GM18867 (cell line): ENCODE results near the gene ANKS6.
A peak's percentile ranks its signal among the peaks of the same experiment; 100 is the strongest.

Experiments
- ATAC-seq: cut with Tn5 transposase; IDR thresholded peaks from one replicate; pipeline ENCODE4 v1.9.1; 2021; ENCODE audit warnings: mild to moderate bottlenecking, moderate library complexity; ENCODE audit not compliant: unreplicated experiment

ANKS6 gene

DNA sequence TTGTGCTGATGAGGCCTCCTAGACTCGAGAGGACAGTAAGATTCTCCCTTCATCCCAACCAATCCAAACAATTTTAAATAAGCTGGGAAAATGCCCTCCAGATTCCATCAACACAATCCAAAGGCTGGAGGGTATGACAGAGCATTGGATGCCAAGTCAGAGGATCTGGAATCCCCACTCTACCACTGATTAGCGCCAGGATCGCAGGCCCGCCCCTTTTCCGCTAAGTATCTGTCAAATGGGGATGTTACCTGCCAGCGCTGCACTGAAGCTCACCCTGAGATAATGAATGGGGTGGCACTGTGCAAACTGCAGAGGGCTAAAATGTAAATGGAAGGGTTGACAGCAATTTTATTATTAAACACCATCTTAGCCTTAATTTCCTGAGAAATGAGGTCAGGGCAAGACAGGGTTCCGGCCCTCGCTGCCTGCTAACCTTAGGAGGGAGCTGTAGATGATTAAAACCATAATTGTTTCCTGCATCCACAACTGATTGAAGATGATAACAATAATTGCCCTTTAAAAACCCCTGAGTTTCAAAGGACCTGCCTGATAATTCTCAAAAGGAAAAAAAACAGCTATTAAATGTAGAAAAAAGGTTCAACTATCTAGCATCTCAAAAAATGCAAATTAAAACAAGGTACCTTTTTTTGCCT, 56.0 kb downstream of the ANKS6 start:
- no peak for ATAC-seq

GRCh38 chr9:98738741-98739140, 57.6 kb downstream of the ANKS6 start:
- ATAC-seq = no peak

GRCh38 chr9:98736226-98736625, 60.1 kb downstream of the ANKS6 start:
- ATAC-seq = no peak

- no peak for ATAC-seq
Observed at GRCh38 chr9:98732801-98733200, 63.6 kb downstream of the ANKS6 start.

DNA sequence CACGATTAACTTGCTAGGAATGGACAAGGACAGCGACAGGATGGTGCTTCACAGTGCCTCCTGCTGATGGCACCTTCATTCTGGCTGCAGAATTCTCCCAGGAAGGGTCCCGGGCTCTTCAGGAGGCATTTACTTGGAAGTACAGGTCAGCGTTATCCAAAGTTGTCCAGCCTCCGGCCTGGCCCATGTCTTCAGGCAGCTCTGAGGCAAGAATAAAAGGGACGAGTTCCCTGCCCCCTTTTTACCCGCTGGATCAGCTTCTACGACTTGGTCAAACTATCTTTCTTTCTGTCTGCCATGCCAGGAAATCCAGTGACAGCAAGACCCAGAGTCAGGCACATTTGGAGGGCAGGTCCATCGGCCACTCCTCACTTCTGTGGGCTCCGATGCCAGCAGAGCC, 64.3 kb downstream of the ANKS6 start:
- ATAC-seq = no peak

GRCh38 chr9:98730871-98731270, 65.5 kb downstream of the ANKS6 start:
- peak; percentile 58 for ATAC-seq

DNA sequence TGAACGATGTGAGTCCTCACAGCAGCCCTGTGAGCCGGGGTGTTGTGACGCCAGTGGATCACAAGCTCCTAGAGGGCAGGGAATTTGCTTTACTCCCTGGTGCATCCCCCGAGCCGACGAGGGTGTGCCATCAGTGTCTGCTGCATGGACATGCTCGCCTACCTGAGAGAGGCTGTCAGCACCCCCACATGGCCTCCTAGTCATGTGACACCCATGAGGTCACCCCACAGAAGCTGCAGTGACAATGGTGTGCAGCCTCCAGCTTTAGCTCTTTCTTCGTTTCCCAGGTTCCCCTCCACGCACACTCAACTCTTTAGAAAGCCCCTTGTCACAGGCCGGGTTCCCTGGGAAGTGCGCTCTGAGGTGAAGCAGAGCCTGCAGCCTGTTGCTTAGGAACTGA, 67.9 kb downstream of the ANKS6 start:
- no peak for ATAC-seq

GRCh38 chr9:98727428-98727827, 68.9 kb downstream of the ANKS6 start:
- no peak for ATAC-seq

- ATAC-seq = no peak
Observed at GRCh38 chr9:98726735-98727134, 69.6 kb downstream of the ANKS6 start.

DNA sequence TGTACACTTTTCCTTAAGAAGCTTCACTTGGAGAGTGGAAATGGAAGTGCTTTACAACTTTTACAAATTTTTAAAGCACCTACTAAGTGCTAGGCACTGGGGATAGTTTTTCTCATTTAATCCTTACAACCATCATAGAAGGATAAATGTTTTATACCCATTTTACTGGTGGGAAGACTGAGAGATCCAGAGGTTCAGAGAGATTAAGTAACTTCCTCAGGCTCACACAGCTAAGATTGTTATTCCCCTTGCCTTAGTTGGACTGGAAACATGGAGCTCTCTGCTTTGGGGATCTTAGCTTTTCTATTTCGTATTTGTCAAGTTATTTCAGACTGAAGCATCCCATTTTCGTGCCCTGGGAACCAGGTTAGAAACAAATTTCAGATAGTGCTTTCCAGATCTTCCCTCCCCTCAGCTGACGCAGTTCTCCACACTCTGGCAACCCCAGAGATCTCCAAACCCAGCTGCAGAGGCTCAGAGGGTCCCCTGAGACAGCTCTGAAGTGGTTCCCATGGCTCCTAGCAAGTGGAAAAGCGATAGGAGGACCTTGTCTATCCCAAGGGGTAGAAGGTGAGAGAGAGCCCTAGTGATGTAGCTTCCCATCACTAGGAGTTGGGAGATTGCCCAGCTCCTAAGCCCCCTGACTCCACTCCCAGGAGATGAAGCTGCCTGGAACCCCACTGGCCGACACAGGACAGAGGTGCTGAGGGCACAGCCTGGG, 71.4 kb downstream of the ANKS6 start:
- no peak for ATAC-seq

GRCh38 chr9:98721643-98722042, 74.7 kb downstream of the ANKS6 start:
- ATAC-seq = no peak

DNA sequence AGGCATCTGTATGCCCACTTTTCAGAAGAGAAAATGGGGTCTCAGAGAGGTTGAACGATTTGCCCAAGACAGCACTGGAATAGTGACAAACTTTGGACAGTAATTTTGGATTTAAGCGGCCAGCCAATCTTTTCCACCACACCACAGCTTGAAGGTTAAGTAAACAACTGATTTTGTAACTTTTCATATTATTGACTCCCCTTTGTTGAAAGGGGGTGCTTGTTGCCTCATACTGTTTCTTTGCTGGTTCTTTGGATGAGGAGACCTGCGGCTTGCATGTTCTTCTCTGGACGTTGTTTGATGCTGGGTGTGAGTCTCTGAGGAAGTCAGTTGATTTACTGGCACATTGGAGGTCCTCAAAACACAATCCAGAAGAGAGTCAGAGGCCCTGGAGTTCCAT, 76.0 kb downstream of the ANKS6 start:
- no peak for ATAC-seq

- ATAC-seq = no peak
Observed at GRCh38 chr9:98719055-98719454, 77.3 kb downstream of the ANKS6 start.

- no peak for ATAC-seq
Observed at GRCh38 chr9:98714833-98715232, 81.5 kb downstream of the ANKS6 start.

DNA sequence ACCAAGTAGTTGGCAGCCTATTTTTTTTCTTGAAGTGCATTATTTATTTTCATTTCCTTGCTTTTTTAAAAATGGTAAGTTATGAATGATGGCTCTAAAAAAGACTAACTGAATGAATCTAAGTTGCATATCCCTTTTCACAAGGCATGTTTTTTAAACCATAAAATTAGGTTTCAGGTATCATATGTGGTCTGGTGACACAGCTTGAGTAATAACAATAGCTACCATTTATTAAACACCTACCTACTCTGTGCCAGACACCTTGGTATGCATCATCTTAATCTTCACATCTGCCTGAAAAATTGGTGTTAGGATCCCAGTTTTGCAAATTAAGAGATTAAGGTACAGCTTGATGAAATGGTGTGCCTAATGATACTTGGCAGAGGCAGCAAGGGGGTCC, 83.4 kb downstream of the ANKS6 start:
- ATAC-seq = peak; percentile 40

DNA sequence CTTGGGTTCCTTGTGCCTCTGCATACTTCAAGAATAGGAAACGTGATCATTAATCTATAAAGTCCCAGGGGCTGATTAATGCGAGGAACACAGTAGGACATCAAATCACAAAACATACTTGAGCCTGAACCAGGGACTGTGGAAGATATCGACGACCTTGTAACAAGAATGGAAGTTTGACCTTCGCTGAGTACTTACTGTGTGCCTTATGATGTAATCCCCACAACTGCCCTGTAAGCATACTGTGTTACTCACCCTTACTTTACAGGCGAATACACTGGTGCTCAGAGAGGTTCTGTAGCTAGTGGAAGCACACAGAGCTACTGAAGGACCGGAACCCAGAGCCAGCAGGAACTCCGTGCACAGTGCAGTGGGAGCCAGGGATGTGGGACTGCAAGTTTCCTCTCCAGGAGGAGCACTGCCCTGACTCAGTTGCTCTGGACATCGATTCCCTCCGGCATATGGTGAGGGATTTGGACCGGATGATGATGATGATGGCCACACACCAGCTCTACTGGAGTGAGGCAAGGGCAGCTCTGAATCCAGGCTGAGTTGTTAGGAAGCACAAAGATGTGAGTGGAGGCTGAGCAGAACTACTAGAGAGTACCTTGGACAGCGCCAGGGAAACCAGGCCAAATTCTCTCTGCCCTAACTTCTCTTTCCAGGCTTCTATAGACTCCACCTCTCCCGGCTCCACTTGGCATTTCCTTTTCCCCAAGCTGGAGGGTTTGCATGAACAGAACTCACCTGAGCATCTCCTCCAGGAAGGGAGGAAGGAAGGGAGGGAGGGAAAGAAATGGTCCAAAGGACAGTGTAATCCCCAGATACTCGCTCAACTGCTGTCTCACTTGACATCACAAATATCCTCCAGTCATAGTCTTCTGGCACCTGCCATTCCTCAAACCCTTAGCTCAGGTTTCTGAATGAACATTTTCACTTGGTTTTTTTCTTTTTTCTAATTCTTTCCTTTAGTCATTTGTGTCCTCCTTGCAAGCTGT, 86.1 kb downstream of the ANKS6 start:
- ATAC-seq = no peak

DNA sequence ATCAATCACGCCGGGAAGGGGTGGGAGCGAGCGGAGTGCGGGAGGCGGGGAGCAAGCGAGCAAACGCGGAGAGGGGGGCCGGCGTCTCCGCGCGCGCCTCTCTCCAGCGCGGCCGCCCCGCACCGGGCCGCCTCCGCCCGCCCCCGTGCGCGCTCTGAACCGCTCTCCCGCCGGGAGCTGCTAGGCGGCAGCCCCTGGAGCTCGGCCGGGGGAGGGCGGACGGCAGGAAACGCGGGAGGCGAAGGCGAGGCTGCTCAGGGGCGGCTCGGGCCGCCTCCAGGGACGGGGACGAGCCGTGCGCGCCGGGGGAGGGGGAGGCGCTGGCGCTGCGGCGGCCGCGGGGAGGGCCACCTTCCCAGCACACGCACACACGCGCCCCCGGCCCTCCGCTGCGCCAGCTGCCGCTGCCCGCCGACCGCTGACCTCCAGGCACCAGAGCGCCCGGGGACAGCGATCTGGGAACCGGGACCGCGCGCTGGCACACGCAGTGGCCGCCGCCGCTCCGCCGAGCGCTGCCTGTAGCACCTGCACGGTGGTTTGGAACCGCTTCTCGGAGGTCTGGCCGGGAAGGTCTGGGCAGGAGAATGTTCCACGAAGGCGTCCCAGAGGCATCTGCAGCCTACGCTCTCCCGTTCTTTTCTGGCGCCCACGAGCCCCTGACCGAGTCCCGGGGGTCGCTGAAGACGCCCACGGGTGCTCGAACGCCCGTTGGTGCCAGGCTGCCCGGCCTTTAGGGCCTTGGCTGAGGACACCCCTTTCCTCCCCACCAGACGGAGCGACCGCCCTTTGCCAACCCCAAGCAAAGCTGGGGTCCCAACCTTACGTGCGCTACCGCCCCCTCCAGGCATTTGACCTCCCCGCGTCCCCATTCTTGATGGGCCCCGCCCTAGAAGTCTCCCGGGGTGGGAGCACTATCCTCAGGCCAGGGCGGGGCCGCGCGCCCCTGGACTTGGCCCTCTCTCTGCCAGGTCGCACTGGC, 87.1 kb downstream of the ANKS6 start, which contains the start of gene GABBR2:
TSS of gene GABBR2 (minus strand) at position 3 of the 979 bp plus-strand sequence. CDS start 198 bp downstream, outside the sequence.
- ATAC-seq = no peak

GRCh38 chr9:98708103-98708932, 88.0 kb downstream of the ANKS6 start:
- no peak for ATAC-seq
